Muscle of leg (tissue), 11 donors: ENCODE measurements around the gene TTC28. TPM values are rescaled to one million over a fixed set of nuclear protein-coding genes. Genes with fewer than 3 reads are reported as not detected.

ENCODE experiments used
- DNase-seq: peaks from one replicate; pipeline ENCODE4 v3.0.0; 2013
- H3K27ac ChIP-seq: one replicate; pipeline ENCODE4 v1.5.1; 2013; ENCODE audit warnings: mild to moderate bottlenecking, low read length, control low read depth
- H3K27me3 ChIP-seq: one replicate; pipeline ENCODE4 v1.6.1; 2013; ENCODE audit warnings: low read length; ENCODE audit not compliant: control insufficient read depth, insufficient read depth
- H3K36me3 ChIP-seq: one replicate; pipeline ENCODE4 v1.6.1; 2013; ENCODE audit warnings: low read length; ENCODE audit not compliant: control insufficient read depth, insufficient read depth
- H3K4me1 ChIP-seq: one replicate; pipeline ENCODE4 v1.6.1; 2013; ENCODE audit warnings: low read length; ENCODE audit not compliant: control insufficient read depth, insufficient read depth
- H3K4me3 ChIP-seq: one replicate; pipeline ENCODE4 v1.5.1; 2013; ENCODE audit warnings: low read length, control low read depth
- H3K9me3 ChIP-seq: replicated peaks from 2 replicates; pipeline ENCODE4 v1.6.1; 2013; ENCODE audit warnings: low read depth, low read length; ENCODE audit not compliant: control insufficient read depth
- WGBS: methylation state at CpG from one replicate; pipeline ENCODE4 v1.1.5; 2013; ENCODE audit warnings: missing lambda C conversion rate; ENCODE audit not compliant: insufficient coverage; 5-methylcytosine and 5-hydroxymethylcytosine counted together
- polyA plus RNA-seq, 8 donors: library from polyadenylated mRNA; unstranded; fragments of 120-200 nt; gene quantifications; one replicate each; pipeline versions ENCODE4 v1.2.1 to v1.2.3, GENCODE V29; 2013; ENCODE audit warnings: inconsistent platforms in 1 of 8, low replicate concordance in 1 of 8; ENCODE audit not compliant: insufficient read length in 8 of 8, insufficient read depth in 1 of 8
- total RNA-seq: library from RNA; stranded (reverse); fragments of 120-200 nt; gene quantifications from one replicate; pipeline ENCODE4 v1.2.4, GENCODE V29; 2013

Gene TTC28
- total and polyA plus RNA-seq, 9 donors, result 17.9 to 31.8 (median 24.9) TPM

GRCh38 chr22:28417431-28417830, 262.2 kb downstream of the TTC28 start:
- Histone ChIP-seq H3K27ac (no peak overlapping the region), H3K4me3 (no peak overlapping the region)
- no CpG with 5 or more reads among the region's 2 CpGs for WGBS

GRCh38 chr22:28414913-28415312, 264.7 kb downstream of the TTC28 start:
- no CpG with 5 or more reads among the region's 1 CpG for WGBS
- no peaks in the 10 kb centered on the region for H3K36me3 ChIP-seq
- H3K9me3 ChIP-seq, result no peaks in the 10 kb centered on the region
- H3K27ac ChIP-seq, result no peak overlapping the region
- DNase-seq, result no peak
- H3K27me3 ChIP-seq, result no peaks in the 10 kb centered on the region
- no peak overlapping the region for H3K4me3 ChIP-seq
- H3K4me1 ChIP-seq, result no peaks in the 10 kb centered on the region

More at GRCh38 chr22:28417431-28417830, 262.2 kb downstream of the TTC28 start:
- H3K27me3 ChIP-seq, result no peaks in the 10 kb centered on the region
- H3K36me3 ChIP-seq, result no peaks in the 10 kb centered on the region
- DNase-seq, result no peak
- no peaks in the 10 kb centered on the region for H3K9me3 ChIP-seq
- no peaks in the 10 kb centered on the region for H3K4me1 ChIP-seq

DNA sequence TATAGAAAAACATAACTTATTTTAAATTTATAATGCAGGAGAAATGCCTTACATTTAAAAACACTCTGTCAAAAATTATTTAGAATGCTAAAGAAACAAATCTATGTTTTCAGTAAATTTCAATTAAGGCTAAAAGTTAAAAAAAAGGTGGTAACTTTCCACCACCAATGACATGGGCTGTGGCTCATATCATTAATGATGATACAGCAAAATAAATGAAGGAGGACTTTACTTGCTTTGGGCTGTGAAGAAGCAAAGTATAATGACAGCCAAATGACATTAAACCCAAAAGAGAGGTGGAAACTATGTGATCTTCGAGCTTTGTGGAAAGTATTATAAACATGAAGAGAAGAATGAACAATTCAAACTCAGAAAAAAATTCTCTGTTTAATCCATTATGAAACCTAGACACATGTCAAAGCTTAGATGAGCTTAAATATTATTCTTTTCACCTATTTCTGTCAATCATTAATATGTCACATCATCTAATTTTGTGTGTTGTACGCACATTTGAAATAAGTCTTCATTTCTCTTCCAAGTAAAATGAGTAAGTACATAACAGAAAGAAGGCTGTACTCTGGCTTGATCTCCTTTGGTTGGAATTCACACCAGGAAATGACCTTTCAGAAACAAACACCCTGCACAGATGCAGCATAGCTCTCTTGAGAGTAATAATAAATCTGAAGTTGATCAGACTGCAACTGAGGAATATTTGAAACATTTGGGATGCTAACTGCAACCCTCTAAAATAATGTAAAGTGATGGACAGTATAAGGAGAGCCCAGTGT, 265.8 kb downstream of the TTC28 start:
- no peak overlapping the region for H3K4me3 ChIP-seq
- WGBS, result no CpG with 5 or more reads among the region's 2 CpGs
- no peak overlapping the region for H3K27ac ChIP-seq
- no peaks in the 10 kb centered on the region for H3K36me3 ChIP-seq
- no peaks in the 10 kb centered on the region for H3K9me3 ChIP-seq
- no peaks in the 10 kb centered on the region for H3K4me1 ChIP-seq
- peak; percentile 82 for DNase-seq
- H3K27me3 ChIP-seq, result no peaks in the 10 kb centered on the region

GRCh38 chr22:28412109-28412508, 267.5 kb downstream of the TTC28 start:
- Histone ChIP-seq H3K4me3 (no peak overlapping the region), H3K27ac (no peak overlapping the region), H3K36me3 (no peaks in the 10 kb centered on the region), H3K27me3 (no peaks in the 10 kb centered on the region), H3K4me1 (peaks cover 2% of the 10 kb centered on the region), H3K9me3 (no peaks in the 10 kb centered on the region)
- DNase-seq, result no peak
- WGBS, result no CpG with 5 or more reads among the region's 2 CpGs

DNA sequence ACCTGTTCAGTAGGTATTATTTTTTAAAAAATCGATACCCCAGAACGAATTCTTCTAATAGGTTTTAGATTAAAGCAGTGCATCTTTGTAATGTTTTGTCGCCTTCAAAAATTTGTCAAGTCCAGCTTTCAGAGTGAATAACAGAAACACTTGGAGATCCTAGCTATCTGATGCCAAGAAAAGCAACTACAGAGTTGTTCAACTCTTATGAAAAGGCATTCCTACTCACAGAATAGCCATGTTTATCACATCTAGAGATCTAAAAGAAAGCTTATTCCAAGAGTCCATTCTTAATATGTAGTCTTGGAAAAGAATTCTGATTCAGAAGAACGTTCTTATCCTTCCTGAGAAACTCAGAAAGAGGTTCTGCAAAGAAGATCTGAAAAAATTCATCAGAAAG, 268.5 kb downstream of the TTC28 start:
- Histone ChIP-seq H3K9me3 (no peaks in the 10 kb centered on the region), H3K27me3 (no peaks in the 10 kb centered on the region), H3K27ac (no peak overlapping the region), H3K4me1 (peaks cover 2% of the 10 kb centered on the region), H3K36me3 (no peaks in the 10 kb centered on the region), H3K4me3 (no peak overlapping the region)
- DNase-seq, result no peak
- WGBS, result no CpG with 5 or more reads among the region's 4 CpGs

DNA sequence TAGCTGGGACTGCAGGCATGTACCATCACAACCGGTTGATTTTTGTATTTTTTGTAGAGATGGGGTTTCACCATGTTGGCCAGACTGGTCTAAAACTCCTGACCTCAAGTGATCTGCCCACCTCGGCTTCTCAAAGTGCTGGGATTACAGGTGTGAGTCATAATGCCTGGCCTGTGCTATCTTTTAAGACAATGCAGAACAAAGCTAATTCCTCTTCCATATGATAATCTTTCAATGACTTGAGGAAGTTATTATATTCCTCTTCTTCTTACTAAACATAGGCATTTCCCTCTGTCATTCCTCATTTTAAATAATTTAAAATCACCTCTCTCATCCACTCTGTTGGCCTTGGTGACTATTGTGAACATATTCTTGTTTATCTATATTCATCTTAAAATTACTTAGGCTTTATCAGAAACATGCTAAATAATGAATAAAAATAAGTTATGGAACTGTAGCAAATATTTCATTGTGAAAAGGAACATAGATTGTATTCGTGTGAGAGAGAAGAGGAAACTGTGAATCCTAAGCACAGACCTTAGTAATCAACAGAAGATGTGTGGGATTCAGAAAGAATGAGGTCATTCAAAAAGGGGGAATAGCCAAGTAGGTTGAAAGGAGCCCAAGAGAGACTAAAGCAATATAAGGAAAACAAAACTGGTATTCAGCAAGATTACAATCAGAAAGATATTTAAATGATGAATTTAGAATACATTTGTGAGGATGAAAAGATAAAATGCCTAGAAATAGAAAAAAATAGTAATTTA, 269.4 kb downstream of the TTC28 start:
- Histone ChIP-seq H3K27me3 (no peaks in the 10 kb centered on the region), H3K27ac (peak overlapping the region; percentile 11), H3K4me3 (no peak overlapping the region), H3K9me3 (no peaks in the 10 kb centered on the region), H3K36me3 (no peaks in the 10 kb centered on the region), H3K4me1 (peaks cover 2% of the 10 kb centered on the region)
- WGBS, result no CpG with 5 or more reads among the region's 3 CpGs
- DNase-seq, result peak; percentile 85

DNA sequence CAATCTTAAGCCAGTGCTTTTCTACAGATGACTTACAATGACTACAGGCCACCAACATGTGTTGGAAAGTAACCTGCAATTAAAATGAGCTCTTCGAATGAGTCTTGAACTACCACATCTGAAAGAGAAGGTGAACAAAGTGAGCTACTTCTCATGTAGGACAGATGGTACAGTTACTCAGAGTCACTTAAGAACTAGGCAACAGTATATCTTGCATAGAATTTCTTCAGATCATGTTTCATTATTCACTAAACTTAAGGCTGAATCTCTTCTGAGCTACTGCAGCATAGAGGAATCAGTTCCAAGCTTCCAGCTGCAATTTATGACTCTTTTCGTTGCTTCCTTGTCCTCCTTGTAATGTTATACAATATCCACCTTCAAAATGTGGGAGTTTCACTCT, 270.9 kb downstream of the TTC28 start:
- Histone ChIP-seq H3K9me3 (no peaks in the 10 kb centered on the region), H3K36me3 (no peaks in the 10 kb centered on the region), H3K4me3 (no peak overlapping the region), H3K27me3 (no peaks in the 10 kb centered on the region), H3K4me1 (peaks cover 2% of the 10 kb centered on the region), H3K27ac (peak overlapping the region; percentile 57)
- no CpG with 5 or more reads among the region's 2 CpGs for WGBS
- DNase-seq, result peak; percentile 74

DNA sequence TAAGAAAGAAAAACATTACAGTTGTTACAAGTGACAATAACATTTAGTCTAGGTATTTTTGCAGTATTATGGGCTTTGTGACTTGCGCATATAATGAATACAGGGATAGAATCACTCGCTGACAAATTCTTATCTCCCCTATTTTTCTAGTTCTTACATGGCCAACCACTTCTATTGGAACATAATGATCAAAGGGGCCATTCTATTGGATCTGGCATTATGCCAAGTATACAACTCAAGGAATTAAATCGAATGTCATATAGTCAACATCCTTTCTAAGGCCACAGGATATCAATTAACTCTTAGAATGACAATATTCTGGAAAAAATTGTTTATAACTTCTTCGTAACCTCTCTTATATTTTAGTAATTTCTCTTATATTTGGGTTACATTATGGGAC, 272.0 kb downstream of the TTC28 start:
- DNase-seq, result no peak
- Histone ChIP-seq H3K27ac (no peak overlapping the region), H3K4me1 (peaks cover 2% of the 10 kb centered on the region), H3K27me3 (no peaks in the 10 kb centered on the region), H3K4me3 (no peak overlapping the region), H3K36me3 (no peaks in the 10 kb centered on the region), H3K9me3 (no peaks in the 10 kb centered on the region)
- no CpG with 5 or more reads among the region's 4 CpGs for WGBS

DNA sequence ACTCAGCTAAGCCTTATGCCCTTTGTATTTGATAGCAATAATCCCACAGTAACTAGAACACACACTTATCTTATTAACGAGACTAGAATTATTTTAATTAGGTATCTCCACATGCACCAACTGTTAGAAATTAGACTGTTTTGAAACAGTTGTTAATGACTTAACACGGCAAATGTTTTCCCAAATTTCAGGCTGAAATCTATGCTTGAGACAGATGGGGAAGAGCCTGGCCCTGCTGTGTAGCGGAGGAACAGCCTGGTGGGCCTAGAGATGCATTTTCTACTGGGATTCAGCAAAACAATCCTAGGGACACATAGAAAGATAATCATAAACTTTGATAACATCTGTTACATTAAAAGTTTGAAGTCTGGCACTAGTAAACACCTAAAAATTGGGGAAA, 273.4 kb downstream of the TTC28 start:
- WGBS, result no CpG with 5 or more reads among the region's 3 CpGs
- no peak for DNase-seq

GRCh38 chr22:28405588-28405987, 274.1 kb downstream of the TTC28 start:
- peaks cover 2% of the 10 kb centered on the region for H3K4me1 ChIP-seq
- H3K9me3 ChIP-seq, result no peaks in the 10 kb centered on the region
- no peak for DNase-seq
- no peaks in the 10 kb centered on the region for H3K27me3 ChIP-seq
- H3K4me3 ChIP-seq, result no peak overlapping the region
- no peaks in the 10 kb centered on the region for H3K36me3 ChIP-seq
- H3K27ac ChIP-seq, result no peak overlapping the region

More for the DNA sequence above, 273.4 kb downstream of the TTC28 start:
- peaks cover 2% of the 10 kb centered on the region for H3K4me1 ChIP-seq
- no peak overlapping the region for H3K4me3 ChIP-seq
- no peak overlapping the region for H3K27ac ChIP-seq
- no peaks in the 10 kb centered on the region for H3K27me3 ChIP-seq
- no peaks in the 10 kb centered on the region for H3K9me3 ChIP-seq
- no peaks in the 10 kb centered on the region for H3K36me3 ChIP-seq
